ENCODE data around the gene MCU. TPM values are rescaled to one million over a fixed set of nuclear protein-coding genes. Genes with fewer than 3 reads are reported as not detected.

MCU gene
- total and polyA plus RNA-seq, 2 of the 8 experiments (the other 6 are each of a cell fraction or from before 2014, with no cell fraction given) = 51.6 to 62.2 TPM

- Histone ChIP-seq H3K4me2 (ENCODE audit: insufficient read depth in 1 of 2, low read depth in 2 of 2, low read length in 2 of 2) (no peak overlapping the region), H2BK20ac (ENCODE audit: low read length) (no peak overlapping the region), H3K4me1 (replicated peaks in 1 of 4; ENCODE audit: control insufficient read depth in 3 of 4, insufficient read depth in 4 of 4, low read length in 3 of 4) (peaks cover 8 to 19% (median 14%) of the 10 kb centered on the region in 4 experiments; a peak in 6 of 7 replicates), H2BK120ac (replicated peaks; ENCODE audit: low read depth, low read length) (no peak overlapping the region), H3K27me3 (replicated peaks in 1 of 4; ENCODE audit: control insufficient read depth in 3 of 4, extremely low read depth in 1 of 4, insufficient read depth in 3 of 4, low read length in 3 of 4) (no peaks in the 10 kb centered on the region), H3K9ac (replicated peaks in 1 of 4; ENCODE audit: extremely low read depth in 1 of 4, low read depth in 3 of 4, low read length in 3 of 4) (no peak overlapping the region), H3K23me2 (ENCODE audit: low read depth, low read length) (no peaks in the 10 kb centered on the region), H3K27ac (ENCODE audit: low read depth, low read length) (no peak overlapping the region), H3K56ac (replicated peaks; ENCODE audit: insufficient read length, low read depth, low read length) (no peak overlapping the region), H3K4ac (replicated peaks; ENCODE audit: insufficient read length, low read depth, low read length) (no peak overlapping the region), H4K8ac (ENCODE audit: extremely low read depth, insufficient read depth, low read length) (no peak overlapping the region), H4K5ac (ENCODE audit: insufficient read length, low read depth, low read length) (no peak overlapping the region), H3K36me3 (ENCODE audit: control insufficient read depth in 2 of 4, insufficient read depth in 4 of 4, low read length in 3 of 4) (no peaks in the 10 kb centered on the region), H4K91ac (replicated peaks; ENCODE audit: insufficient read length, low read length) (no peak overlapping the region), H2AFZ (ENCODE audit: low read length) (no peak overlapping the region), H3K79me1 (ENCODE audit: low read depth, low read length) (no peaks in the 10 kb centered on the region), H2BK5ac (ENCODE audit: low read depth, low read length) (no peak overlapping the region), H2AK5ac (ENCODE audit: low read depth, low read length) (no peak overlapping the region), H3K14ac (ENCODE audit: insufficient read length) (no peak overlapping the region), H3K79me2 (ENCODE audit: control insufficient read depth in 1 of 2, insufficient read depth in 2 of 2, low read length in 2 of 2) (peaks cover 0 to 72% of the 10 kb centered on the region in 2 experiments; a peak in 2 of 4 replicates), H4K20me1 (replicated peaks in 1 of 2; ENCODE audit: control insufficient read depth in 1 of 2, insufficient read depth in 2 of 2, low read length in 2 of 2) (no peaks in the 10 kb centered on the region), H2BK12ac (ENCODE audit: low read depth, low read length) (no peak overlapping the region), H3K23ac (ENCODE audit: insufficient read length) (no peak overlapping the region), H3K4me3 (ENCODE audit: extremely low read depth in 1 of 4, insufficient read depth in 2 of 4, low read depth in 3 of 4, low read length in 4 of 4) (no peak overlapping the region), H2BK15ac (ENCODE audit: low read length) (no peak overlapping the region), H3K18ac (ENCODE audit: extremely low read depth, low read length) (no peak overlapping the region), H3K9me3 (ENCODE audit: insufficient read depth in 2 of 2, low read depth in 1 of 2, low read length in 1 of 2) (no peaks in the 10 kb centered on the region)
- no peak for FAIRE-seq
- POLR2A ChIA-PET (ENCODE audit: partially characterized antibody) = no interaction called here
- TF ChIP-seq SP1 (IDR thresholded peaks at IDR 0.05; ENCODE audit: low read depth, low read length) = no peak
- TF ChIP-seq CBX8 (IDR thresholded peaks at IDR 0.05; ENCODE audit: borderline replicate concordance, low read depth, low read length) = no peak
- TF ChIP-seq CEBPB (IDR thresholded peaks at IDR 0.05; ENCODE audit: low read depth, low read length) = no peak
- TF ChIP-seq KDM5A (IDR thresholded peaks at IDR 0.05; ENCODE audit: low read length) = no peak
- no peak for TF ChIP-seq KDM1A (IDR thresholded peaks at IDR 0.05; ENCODE audit: borderline replicate concordance, low read length)
- no peak for TF ChIP-seq RFX5 (IDR thresholded peaks at IDR 0.05; ENCODE audit: borderline replicate concordance, low read depth, low read length)
- no peak for TF ChIP-seq ATF3 (IDR thresholded peaks at IDR 0.05; ENCODE audit: insufficient read depth, low read depth, low read length)
- TF ChIP-seq, protein P1, sequence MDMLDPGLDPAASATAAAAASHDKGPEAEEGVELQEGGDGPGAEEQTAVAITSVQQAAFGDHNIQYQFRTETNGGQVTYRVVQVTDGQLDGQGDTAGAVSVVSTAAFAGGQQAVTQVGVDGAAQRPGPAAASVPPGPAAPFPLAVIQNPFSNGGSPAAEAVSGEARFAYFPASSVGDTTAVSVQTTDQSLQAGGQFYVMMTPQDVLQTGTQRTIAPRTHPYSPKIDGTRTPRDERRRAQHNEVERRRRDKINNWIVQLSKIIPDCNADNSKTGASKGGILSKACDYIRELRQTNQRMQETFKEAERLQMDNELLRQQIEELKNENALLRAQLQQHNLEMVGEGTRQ (IDR thresholded peaks at IDR 0.05; ENCODE audit: low read length) = no peak
- WGBS, 2 experiments (ENCODE audit: extremely low coverage in 1 of 2, insufficient coverage in 1 of 2, insufficient read length in 1 of 2, insufficient replicate concordance in 2 of 2, low coverage in 1 of 2, low lambda C conversion rate in 2 of 2, missing lambda C conversion rate in 1 of 2) = 100% methylated on average over 1 of the region's 1 CpG; no CpG with 5 or more reads in 1 of the 2 experiments
- no peak for DNase-seq (ENCODE audit: low read depth in 1 of 2, low spot score in 2 of 2)
- CTCF ChIA-PET (ENCODE audit: partially characterized antibody) = interaction anchor here (0.6 kb wide), 2 partner anchors 33 to 63 kb away, joined by 3 to 5 read pairs; no protein-coding TSS in a partner anchor
Observed at GRCh38 chr10:72761498-72761897, 69.6 kb downstream of the MCU start.
